ENCODE measurements around the gene GKAP1.
"Not testable (repeated sequence)": the region's sequence is repeated elsewhere in the genome, so short reads cannot be mapped to it uniquely, and the experiment has no call there.

The GKAP1 gene

DNA sequence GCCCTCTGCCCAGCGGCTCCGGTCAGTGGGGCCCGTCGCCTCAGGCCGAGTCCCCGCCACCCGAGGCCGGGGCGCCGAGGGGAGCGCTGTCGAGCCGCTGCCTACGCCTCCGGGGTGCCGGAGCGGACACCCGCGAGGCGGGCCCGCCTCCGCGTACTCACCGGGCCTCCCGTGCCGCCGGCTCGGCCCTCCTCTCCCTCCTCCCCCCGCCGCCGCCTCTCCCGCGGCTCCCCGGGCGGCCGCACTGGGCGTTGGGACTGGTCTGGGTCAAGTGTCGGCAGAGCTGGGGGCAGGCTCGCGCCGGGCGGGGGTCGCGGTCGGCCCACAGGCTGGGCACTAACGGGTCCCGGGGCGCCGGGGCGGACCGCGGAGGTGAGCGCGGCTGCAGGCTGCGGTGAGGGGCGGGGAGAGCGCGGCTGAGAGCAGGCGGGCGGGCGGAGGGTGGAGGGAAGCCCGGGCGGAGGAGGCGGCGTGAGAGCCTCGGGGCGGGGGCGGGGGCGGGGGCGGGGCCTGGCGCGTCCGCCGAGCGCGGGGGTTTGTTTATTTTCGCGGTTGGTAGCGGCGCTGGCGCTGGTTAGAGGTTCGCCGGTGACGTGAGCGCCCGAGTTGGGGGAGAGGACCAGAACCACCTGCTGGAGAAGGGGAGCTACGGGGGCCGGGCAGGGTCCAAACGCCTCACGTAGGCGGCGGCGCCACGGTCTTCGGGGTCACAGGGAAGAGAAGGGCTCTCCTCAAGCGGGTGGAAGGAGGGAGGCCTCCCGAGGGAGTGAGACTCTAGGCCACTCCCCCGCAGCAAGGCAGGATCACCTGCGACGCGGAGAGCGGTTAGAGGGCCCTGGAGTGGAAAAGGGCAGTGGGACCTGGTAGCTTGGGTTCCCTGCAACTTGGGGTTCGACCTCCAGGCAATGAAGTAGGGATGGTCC is at the start of gene GKAP1:
TSS of gene GKAP1 (minus strand) at position 414 of the 923 bp plus-strand sequence. CDS start 11,252 bp downstream, outside the sequence.
- not testable (repeated sequence) for DNase-seq

- not testable (repeated sequence) for DNase-seq
Measured at GRCh38 chr9:83849895-83850294, 32.3 kb upstream of the GKAP1 start.

DNA sequence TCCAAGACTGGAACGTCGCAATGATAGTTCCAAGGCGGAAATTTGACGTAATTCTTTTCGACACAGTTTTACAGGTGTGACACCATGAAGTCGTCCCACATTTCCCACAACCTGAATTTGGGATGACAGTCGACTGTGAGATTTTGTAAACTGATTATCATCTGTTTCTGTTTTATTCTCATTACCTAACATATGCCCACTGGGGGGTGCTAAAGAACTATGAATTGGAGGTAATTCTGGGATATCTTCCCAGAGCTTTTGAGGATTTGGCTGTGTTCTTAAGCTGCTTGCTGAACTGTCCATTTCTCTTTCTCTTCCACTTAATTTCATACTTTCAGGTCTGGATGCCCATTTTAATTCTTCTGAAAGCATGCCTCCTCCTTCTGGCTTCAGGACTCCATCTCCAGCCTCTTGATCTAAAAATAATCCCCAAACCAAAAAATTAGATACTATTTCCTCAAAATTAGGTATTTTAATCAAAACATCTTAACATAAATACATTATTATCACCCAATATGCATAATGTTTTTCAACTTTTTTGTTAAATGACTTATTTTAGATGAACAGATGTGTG is 19.6 kb upstream of the GKAP1 start:
- not testable (repeated sequence) for DNase-seq

DNA sequence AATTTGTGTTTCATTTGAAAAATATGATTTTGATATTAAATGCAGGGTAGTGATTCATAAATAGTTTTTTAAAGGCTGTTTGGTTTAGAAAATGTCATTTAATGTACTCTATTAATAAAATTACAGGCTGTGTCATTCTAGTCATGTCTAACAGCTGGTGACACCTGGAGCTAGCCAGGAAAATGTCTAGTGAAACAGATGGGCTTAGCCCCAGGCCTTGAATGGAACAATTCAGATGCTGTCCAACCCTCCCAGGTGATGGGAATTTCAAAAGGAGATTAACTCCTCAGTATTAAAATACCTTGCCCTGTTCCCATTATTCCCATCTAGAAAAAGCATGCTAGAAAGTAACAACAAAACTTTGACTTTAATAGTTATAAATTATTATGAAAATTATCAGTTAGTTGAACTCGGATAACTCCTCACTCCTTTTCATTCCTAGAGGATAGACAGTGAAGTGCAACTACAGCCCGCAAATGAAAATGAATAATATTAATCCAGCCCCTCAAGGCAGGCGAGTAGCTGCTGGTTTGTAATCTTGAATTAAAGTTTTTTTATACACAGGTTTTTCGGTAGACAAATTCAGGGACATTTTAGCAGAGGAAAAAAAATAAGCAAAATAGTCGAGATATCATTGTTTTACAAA is 13.0 kb upstream of the GKAP1 start:
- not testable (repeated sequence) for DNase-seq

GRCh38 chr9:83824986-83825623 is 7.5 kb upstream of the GKAP1 start:
- DNase-seq = not testable (repeated sequence)

DNA sequence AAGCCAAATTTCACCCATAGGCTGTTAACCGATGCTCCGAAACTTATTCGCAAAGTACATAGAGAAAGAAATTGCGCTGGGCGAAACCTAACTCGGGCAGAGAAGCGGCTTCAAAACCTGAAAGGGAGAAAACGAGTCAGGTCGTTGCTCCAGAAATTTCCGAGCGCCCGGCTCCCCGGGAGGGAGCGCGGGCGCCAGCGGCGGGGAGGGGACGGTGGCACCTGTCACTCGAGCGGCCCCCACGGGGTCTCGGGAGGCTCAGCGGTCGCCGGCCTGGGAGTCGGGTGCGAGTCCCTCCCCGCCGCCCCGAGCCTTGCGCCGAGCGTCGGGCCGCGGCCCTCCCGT is 586 bp downstream of the GKAP1 start:
- not testable (repeated sequence) for DNase-seq

GRCh38 chr9:83815120-83815519 is 2.4 kb downstream of the GKAP1 start:
- DNase-seq = not testable (repeated sequence)

GRCh38 chr9:83809213-83809612 is 8.4 kb downstream of the GKAP1 start:
- not testable (repeated sequence) for DNase-seq

DNA sequence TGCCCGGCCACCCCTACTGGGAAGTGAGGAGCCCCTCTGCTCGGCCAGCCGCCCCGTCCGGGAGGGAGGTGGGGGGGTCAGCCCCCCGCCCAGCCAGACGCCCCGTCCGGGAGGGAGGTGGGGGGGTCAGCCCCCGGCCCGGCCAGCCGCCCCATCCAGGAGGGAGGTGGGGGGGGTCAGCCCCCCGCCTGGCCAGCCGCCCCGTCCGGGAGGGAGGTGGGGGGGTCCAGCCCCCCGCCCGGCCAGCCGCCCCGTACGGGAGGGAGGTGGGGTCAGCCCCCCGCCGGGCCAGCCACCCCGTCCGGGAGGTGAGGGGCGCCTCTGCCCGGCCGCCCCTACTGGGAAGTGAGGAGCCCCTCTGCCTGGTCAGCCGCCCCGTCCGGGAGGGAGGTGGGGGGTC is 13.1 kb downstream of the GKAP1 start:
- DNase-seq = not testable (repeated sequence)

DNA sequence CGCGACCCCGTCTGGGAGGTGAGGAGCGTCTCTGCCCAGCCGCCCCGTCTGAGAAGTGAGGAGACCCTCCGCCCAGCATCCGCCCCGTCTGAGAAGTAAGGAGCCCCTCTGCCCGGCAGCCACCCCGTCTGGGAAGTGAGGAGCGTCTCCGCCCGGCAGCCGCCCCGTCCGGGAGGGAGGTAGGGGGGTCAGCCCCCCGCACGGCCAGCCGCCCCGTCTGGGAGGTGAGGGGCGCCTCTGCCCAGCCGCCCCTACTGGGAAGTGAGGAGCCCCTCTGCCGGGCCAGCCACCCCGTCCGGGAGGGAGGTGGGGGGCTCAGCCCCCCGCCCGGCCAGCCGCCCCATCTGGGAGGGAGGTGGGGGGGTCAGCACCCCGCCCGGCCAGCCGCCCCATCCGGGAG is 13.6 kb downstream of the GKAP1 start:
- DNase-seq = not testable (repeated sequence)

DNA sequence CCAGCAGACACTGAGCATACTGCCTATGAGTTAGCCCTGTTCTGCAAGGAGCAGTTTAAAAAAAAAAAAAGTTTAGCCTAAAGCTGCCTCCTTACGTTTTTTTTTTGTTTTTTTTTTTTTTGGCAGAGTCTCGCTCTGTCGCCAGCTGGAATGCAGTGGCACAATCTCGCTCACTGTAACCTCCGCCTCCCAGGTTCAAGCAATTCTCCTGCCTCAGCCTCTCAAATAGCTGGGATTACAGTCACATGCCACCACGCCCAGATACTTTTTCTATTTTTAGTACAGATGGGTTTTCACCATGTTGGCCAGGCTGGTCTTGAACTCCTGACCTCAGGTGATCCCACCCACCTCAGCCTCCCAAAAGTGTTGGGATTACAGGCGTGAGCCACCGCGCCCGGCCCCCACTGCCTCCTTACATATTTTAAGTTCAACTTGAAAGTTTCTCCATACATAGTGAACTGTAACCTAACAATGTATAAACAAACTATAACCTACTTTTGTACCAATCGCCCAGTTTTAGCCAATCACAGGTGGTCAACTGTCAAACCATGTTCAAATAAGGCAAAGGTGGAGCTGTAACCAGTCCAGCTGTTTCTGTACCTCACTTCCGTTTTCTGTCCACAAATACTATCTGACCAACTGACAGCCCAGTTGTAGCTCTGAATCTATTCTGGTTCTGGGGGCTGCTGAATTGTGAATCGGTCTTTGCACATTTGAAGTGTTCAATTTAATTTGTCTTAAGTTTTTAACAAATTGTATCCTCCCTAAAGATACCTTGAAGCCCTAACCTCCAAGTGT is 17.1 kb downstream of the GKAP1 start:
- DNase-seq = no peak

DNA sequence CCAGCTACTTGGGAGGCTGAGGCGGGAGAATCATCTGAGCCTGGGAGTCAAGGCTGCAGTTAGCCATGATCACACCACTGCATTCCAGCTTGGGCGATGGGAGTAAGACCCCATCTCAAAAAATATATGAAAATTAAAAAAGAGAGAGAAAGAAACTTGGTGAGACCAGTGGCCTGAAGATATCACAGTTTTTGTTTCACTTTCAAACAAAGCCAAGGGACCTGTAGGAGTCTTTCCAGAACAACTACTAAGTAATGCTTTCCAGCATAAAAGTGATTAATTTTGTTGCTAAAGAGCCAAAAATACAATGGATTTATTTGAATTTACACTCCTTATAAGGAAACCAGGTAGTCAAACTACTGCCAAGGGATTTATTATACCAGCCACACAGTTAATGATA is 23.5 kb downstream of the GKAP1 start:
- no peak for DNase-seq

DNA sequence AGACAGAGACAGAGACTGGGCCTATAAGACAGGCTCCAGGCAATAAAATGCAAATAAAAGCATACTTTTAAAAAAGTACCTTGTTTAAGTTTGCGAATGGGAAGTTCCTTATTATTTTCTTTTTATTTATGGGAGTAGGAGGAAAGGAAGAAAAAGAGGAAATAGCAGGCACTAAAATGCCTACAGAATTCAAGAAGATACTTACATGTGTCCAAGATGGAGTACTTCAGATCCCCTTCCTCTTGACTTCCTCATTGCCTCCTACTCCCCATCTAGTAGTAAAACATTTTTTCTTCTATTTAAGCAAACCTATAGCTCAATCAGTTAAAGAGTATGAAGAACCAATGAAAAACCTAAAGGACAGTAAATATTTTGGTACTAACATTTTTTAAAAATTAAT is 24.8 kb downstream of the GKAP1 start:
- DNase-seq = no peak

GRCh38 chr9:83778164-83778563 is 39.4 kb downstream of the GKAP1 start:
- no peak for DNase-seq

GRCh38 chr9:83775932-83776331 is 41.6 kb downstream of the GKAP1 start:
- DNase-seq = no peak

DNA sequence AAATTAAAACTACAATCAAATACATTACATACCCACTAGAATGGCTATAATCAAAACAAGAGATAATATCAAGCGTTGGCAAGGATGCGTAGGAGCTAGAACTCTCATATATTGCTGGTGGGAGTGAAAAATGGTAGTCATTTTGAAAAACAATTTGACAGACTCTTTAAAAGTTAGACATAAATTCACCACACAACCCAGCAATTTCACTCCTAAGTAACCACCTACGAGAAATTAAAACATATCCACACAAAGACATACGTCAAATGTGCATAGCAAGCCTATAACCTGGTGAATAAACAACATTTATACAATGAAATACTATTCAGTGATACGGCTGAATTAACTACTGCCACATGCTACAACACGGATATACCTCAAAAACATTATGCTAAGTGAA is 44.7 kb downstream of the GKAP1 start:
- DNase-seq = no peak

- no peak for DNase-seq
Measured at GRCh38 chr9:83765376-83765775, 52.2 kb downstream of the GKAP1 start.

DNA sequence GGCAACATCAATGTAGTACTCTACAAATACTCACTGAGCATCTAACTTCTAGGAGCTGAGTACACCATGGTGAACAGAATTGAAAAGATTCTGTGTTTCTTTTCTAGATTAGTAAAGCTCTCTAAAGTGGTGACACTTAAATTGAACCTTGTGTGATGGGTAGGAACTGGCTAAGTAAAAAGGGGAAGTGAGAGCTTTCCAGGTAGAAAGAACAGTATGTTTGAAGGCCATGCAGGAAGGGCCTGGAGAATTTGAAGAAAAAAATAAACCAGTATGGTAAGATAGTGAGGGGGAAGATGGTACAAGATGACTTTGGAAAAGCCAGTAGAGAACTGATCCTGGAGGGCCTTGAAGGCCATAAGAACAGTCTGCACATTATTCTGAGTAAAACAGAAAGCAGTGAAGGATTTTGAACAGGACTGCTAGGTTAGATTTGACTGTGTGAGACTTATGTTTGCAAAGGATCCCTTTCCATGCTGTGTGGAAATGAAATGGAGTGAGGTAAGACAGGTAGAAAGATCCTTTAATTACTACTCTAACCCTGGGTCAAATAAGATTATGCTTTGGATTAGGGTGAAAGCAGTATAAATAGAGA is 63.1 kb downstream of the GKAP1 start:
- no peak for DNase-seq

GRCh38 chr9:83749706-83750105 is 67.9 kb downstream of the GKAP1 start:
- no peak for DNase-seq

GRCh38 chr9:83744206-83744605 is 73.4 kb downstream of the GKAP1 start:
- DNase-seq = no peak

DNA sequence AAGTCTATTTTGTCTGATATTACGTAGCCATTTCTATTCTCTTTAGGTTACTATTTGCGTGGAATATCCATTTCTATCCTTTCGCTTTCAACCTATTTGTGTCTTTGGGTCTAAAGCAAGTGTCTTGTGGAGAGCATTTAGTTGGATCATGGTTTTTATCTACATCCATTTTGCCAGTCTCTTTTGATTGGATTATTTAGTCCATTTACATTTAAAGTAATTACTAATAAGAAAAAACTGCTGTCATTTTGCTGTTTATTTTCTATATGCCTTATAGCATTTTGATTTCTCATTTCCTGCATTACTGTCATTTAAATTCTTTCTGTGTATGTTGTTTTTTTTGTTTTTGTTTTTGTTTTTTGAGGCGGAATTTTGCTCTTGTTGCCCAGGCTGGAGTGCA is 83.8 kb downstream of the GKAP1 start:
- no peak for DNase-seq
